Measurements from ENCODE around the gene ELL3.
A peak's percentile ranks its signal among the peaks of the same experiment; 100 is the strongest.
"Not testable (repeated sequence)": the region's sequence is repeated elsewhere in the genome, so short reads cannot be mapped to it uniquely, and the experiment has no call there.

Gene ELL3

GRCh38 chr15:43791993-43792760 lies 15.4 kb upstream of the ELL3 start, which contains the start of gene SERF2:
TSS of gene SERF2 (plus strand) at chr15:43792320. CDS start at chr15:43792377, 57 bp downstream.
- DNase-seq (ENCODE audit: low read depth): peak; percentile 99

- DNase-seq (ENCODE audit: low read depth): no peak
Measured at GRCh38 chr15:43789409-43789808, 12.6 kb upstream of the ELL3 start.

GRCh38 chr15:43779016-43779415 lies 2.2 kb upstream of the ELL3 start:
- no peak for DNase-seq (ENCODE audit: low read depth)

- peak; percentile 65 for DNase-seq (ENCODE audit: low read depth)
Measured at GRCh38 chr15:43777267-43777914, 625 bp upstream of the ELL3 start.

GRCh38 chr15:43776101-43776717 lies 557 bp downstream of the ELL3 start:
- DNase-seq (ENCODE audit: low read depth): no peak

- no peak for DNase-seq (ENCODE audit: low read depth)
Measured at GRCh38 chr15:43775411-43775965, 1.3 kb downstream of the ELL3 start.

GRCh38 chr15:43774062-43774461 lies 2.7 kb downstream of the ELL3 start:
- no peak for DNase-seq (ENCODE audit: low read depth)

- no peak for DNase-seq (ENCODE audit: low read depth)
Measured at GRCh38 chr15:43772624-43773023, 4.1 kb downstream of the ELL3 start.

GRCh38 chr15:43771816-43772215 lies 5.0 kb downstream of the ELL3 start:
- DNase-seq (ENCODE audit: low read depth): no peak

- DNase-seq (ENCODE audit: low read depth): no peak
Measured at GRCh38 chr15:43769584-43770228, 7.1 kb downstream of the ELL3 start.

GRCh38 chr15:43763819-43764446 lies 12.8 kb downstream of the ELL3 start:
- no peak for DNase-seq (ENCODE audit: low read depth)

- DNase-seq (ENCODE audit: low read depth): no peak
Measured at GRCh38 chr15:43762824-43763223, 13.9 kb downstream of the ELL3 start.

- no peak for DNase-seq (ENCODE audit: low read depth)
Measured at GRCh38 chr15:43751885-43752284, 24.9 kb downstream of the ELL3 start.

- no peak for DNase-seq (ENCODE audit: low read depth)
Measured at GRCh38 chr15:43749690-43750345, 26.9 kb downstream of the ELL3 start.

GRCh38 chr15:43748376-43748775 lies 28.4 kb downstream of the ELL3 start:
- no peak for DNase-seq (ENCODE audit: low read depth)

- DNase-seq (ENCODE audit: low read depth): not testable (repeated sequence)
Measured at GRCh38 chr15:43746903-43747309, 29.9 kb downstream of the ELL3 start.

- peak; percentile 78 for DNase-seq (ENCODE audit: low read depth)
Measured at GRCh38 chr15:43746245-43746902, 30.4 kb downstream of the ELL3 start, which contains the start of gene PDIA3. TSS of gene PDIA3 (plus strand) at chr15:43746438. CDS start at chr15:43746540, 102 bp downstream.

- no peak for DNase-seq (ENCODE audit: low read depth)
Measured at GRCh38 chr15:43735416-43735815, 41.4 kb downstream of the ELL3 start.

- not testable (repeated sequence) for DNase-seq (ENCODE audit: low read depth)
Measured at GRCh38 chr15:43728053-43728725, 48.6 kb downstream of the ELL3 start.

GRCh38 chr15:43726306-43726705 lies 50.5 kb downstream of the ELL3 start:
- DNase-seq (ENCODE audit: low read depth): not testable (repeated sequence)
